Testis (tissue), 3 donors: Measurements from ENCODE around the gene KIF18B. TPM values are rescaled to one million over a fixed set of nuclear protein-coding genes. Genes with fewer than 3 reads are reported as not detected.

Experiments
- DNase-seq: peaks from one replicate; pipeline ENCODE4 v3.0.0-alpha.2; 2019
- H3K27ac ChIP-seq, 2 donors: fragments of 200-600 bp; sonication (generic); one replicate each; pipeline ENCODE4 v1.5.1; 2019
- H3K27me3 ChIP-seq: fragments of 200-600 bp; sonication (generic); one replicate; pipeline ENCODE4 v1.5.1; 2019
- H3K36me3 ChIP-seq: fragments of 200-600 bp; sonication (generic); one replicate; pipeline ENCODE4 v1.5.1; 2017; ENCODE audit warnings: low read depth; ENCODE audit errors: missing control alignments
- H3K4me1 ChIP-seq: fragments of 200-600 bp; sonication (generic); one replicate; pipeline ENCODE4 v1.5.1; 2019
- H3K4me3 ChIP-seq, 2 donors: fragments of 200-600 bp; sonication (generic); one replicate each; pipeline ENCODE4 v1.5.1; 2017 to 2019
- H3K9me3 ChIP-seq: fragments of 200-600 bp; sonication (generic); one replicate; pipeline ENCODE4 v1.5.1; 2017
- CTCF ChIP-seq, 3 experiments: fragments of 450-650 bp in 2 of 3; fragments of 200-600 bp in 1 of 3; sonication (generic) in 1 of 3; IDR thresholded peaks; one replicate each; pipeline ENCODE4 v1.5.1; 2016 to 2019; ENCODE audit warnings: antibody characterized with exemption in 3 of 3, mild to moderate bottlenecking in 2 of 3, moderate library complexity in 1 of 3
- POLR2A ChIP-seq: fragments of 450-650 bp; IDR thresholded peaks from one replicate; pipeline ENCODE4 v1.6.1; 2017; ENCODE audit warnings: antibody characterized with exemption, mild to moderate bottlenecking, moderate library complexity
- WGBS, 2 donors: methylation state at CpG; one replicate each; pipeline ENCODE4 v1.1.5; 2018; 5-methylcytosine and 5-hydroxymethylcytosine counted together
- intact Hi-C: fragments of 100-400 bp; cut with DNase I; formaldehyde crosslinking; loops from one replicate; pipeline ENCODE4 v1.15.1; 2023; ENCODE audit warnings: low total_unique reads
- polyA plus RNA-seq: library from polyadenylated mRNA; stranded (reverse); fragments of 350-450 nt; fragmentation: Illumina TruSeq; extraction: RNeasy Lipid Tissue Mini Kit (QIAGEN cat#74804); gene quantifications from one replicate; pipeline ENCODE4 v1.2.3, GENCODE V29; 2014; ENCODE audit warnings: low read depth, low replicate concordance; ENCODE audit not compliant: insufficient read depth
- total RNA-seq, 2 donors: library from RNA; depleted of rRNA; stranded (reverse); fragments of >200 nt; gene quantifications; one replicate each; pipeline ENCODE4 v1.2.3, GENCODE V29; 2016

KIF18B gene
- total and polyA plus RNA-seq, 3 donors from 2014 or later = 3.7 to 6.0 (median 4.7) TPM

GRCh38 chr17:44908761-44909326, 38.7 kb downstream of the KIF18B start:
- no peak for DNase-seq
- no peaks in the 10 kb centered on the region for H3K27me3 ChIP-seq
- TF ChIP-seq POLR2A (no peak), CTCF (IDR thresholded peaks at IDR 0.05) (no peak)
- 93 to 95% methylated on average over 10 of the region's 10 CpGs for WGBS, 2 donors
- H3K4me1 ChIP-seq = peaks cover 9% of the 10 kb centered on the region
- no peak overlapping the region for H3K27ac ChIP-seq
- H3K36me3 ChIP-seq = no peaks in the 10 kb centered on the region
- intact Hi-C loops = no loop called here
- H3K9me3 ChIP-seq = no peaks in the 10 kb centered on the region
- no peak overlapping the region for H3K4me3 ChIP-seq

GRCh38 chr17:44907729-44908470, 39.7 kb downstream of the KIF18B start:
- no peak for DNase-seq

GRCh38 chr17:44906763-44907728, 40.5 kb downstream of the KIF18B start:
- Histone ChIP-seq H3K27ac (no peak overlapping the region), H3K9me3 (no peaks in the 10 kb centered on the region), H3K4me1 (peaks cover 9% of the 10 kb centered on the region), H3K4me3 (no peak overlapping the region), H3K27me3 (no peaks in the 10 kb centered on the region), H3K36me3 (no peaks in the 10 kb centered on the region)
- TF ChIP-seq CTCF (IDR thresholded peaks at IDR 0.05) (no peak), POLR2A (no peak)
- 80 to 84% methylated on average over 11 to 18 of the region's 18 CpGs for WGBS, 2 donors
- no peak for DNase-seq
- intact Hi-C loops = no loop called here

More at GRCh38 chr17:44907729-44908470, 39.7 kb downstream of the KIF18B start:
- Histone ChIP-seq H3K4me3 (no peak overlapping the region), H3K36me3 (no peaks in the 10 kb centered on the region), H3K4me1 (peaks cover 9% of the 10 kb centered on the region), H3K27ac (no peak overlapping the region), H3K9me3 (no peaks in the 10 kb centered on the region), H3K27me3 (no peaks in the 10 kb centered on the region)
- intact Hi-C loops = no loop called here
- no peak for TF ChIP-seq CTCF (IDR thresholded peaks at IDR 0.05)
- TF ChIP-seq POLR2A = no peak
- 84 to 89% methylated on average over 9 to 11 of the region's 11 CpGs for WGBS, 2 donors

GRCh38 chr17:44906010-44906646, 41.4 kb downstream of the KIF18B start:
- H3K27me3 ChIP-seq = no peaks in the 10 kb centered on the region
- no peaks in the 10 kb centered on the region for H3K9me3 ChIP-seq
- peaks cover 4% of the 10 kb centered on the region for H3K4me1 ChIP-seq
- intact Hi-C loops = no loop called here
- no peak overlapping the region for H3K4me3 ChIP-seq
- H3K27ac ChIP-seq = no peak overlapping the region
- no peaks in the 10 kb centered on the region for H3K36me3 ChIP-seq
- no peak for TF ChIP-seq POLR2A
- WGBS, 2 donors = 88 to 92% methylated on average over 9 to 10 of the region's 10 CpGs
- no peak for DNase-seq
